BLaER1 (cell line): ENCODE measurements around the gene EGFL7.
"Not testable (repeated sequence)": the region's sequence is repeated elsewhere in the genome, so short reads cannot be mapped to it uniquely, and the experiment has no call there.

Experiments used
- H3K27ac ChIP-seq: shearing (Covaris generic); formaldehyde crosslinking; 2 replicates; pipeline ENCODE4 v1.8.1; 2022
- H3K27me3 ChIP-seq: shearing (Covaris generic); formaldehyde crosslinking; 2 replicates; pipeline ENCODE4 v1.8.1; 2022
- H3K36me3 ChIP-seq: shearing (Covaris generic); formaldehyde crosslinking; 2 replicates; pipeline ENCODE4 v1.8.1; 2022
- H3K4me1 ChIP-seq: shearing (Covaris generic); formaldehyde crosslinking; 2 replicates; pipeline ENCODE4 v1.8.1; 2022
- H3K4me2 ChIP-seq: shearing (Covaris generic); formaldehyde crosslinking; 2 replicates; pipeline ENCODE4 v1.8.1; 2022
- H3K4me3 ChIP-seq: shearing (Covaris generic); formaldehyde crosslinking; 2 replicates; pipeline ENCODE4 v1.8.1; 2022
- H3K9ac ChIP-seq: shearing (Covaris generic); formaldehyde crosslinking; 2 replicates; pipeline ENCODE4 v1.8.1; 2022
- H3K9me3 ChIP-seq: shearing (Covaris generic); formaldehyde crosslinking; 2 replicates; pipeline ENCODE4 v1.8.1; 2022
- H4K20me1 ChIP-seq: shearing (Covaris generic); formaldehyde crosslinking; 2 replicates; pipeline ENCODE4 v1.8.1; 2022
- Cebpa-rat ChIP-seq: shearing (Covaris generic); IDR thresholded peaks from 2 replicates; pipeline ENCODE4 v1.8.1; 2022

Gene EGFL7

DNA sequence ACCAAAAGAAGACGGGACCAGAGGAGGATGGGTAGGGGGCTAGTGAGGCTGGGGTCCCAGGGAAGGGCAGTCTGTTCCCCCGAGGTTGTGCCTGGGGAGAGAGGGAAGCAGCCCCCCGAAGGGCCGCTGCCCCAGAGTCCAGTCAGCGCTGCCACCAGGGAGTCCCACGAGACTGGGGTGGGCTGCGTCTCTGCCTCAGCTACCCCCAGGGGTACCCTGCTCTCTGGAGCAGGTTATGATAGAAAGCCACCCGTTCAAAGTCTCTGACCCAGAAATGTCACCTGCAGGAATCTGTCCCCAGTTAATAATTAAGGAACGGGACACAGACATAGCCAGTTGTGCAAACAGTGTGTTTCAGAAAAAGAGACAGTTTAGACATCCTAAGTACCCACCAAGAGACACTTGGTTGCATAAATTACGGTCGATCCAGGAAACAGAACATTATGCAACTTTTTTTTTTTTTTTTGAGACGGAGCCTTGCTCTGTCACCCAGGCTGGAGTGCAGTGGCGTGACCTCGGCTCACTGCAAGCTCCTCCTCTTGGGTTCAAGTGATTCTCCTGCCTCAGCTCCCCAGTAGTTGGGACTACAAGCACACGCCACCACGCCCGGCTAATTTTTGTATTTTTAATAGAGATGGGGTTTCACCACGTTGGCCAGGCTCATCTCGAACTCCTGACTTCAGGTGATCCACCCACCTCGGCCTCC lies 35.3 kb downstream of the EGFL7 start:
- Histone ChIP-seq H3K9me3 (no peaks in the 10 kb centered on the region), H3K4me2 (peak overlapping the region; percentile 90), H3K27ac (peak overlapping the region; percentile 40), H3K27me3 (no peaks in the 10 kb centered on the region), H4K20me1 (no peaks in the 10 kb centered on the region), H3K9ac (peak overlapping the region; percentile 2; the same call in 1 of the 2 replicates), H3K36me3 (no peaks in the 10 kb centered on the region), H3K4me1 (peaks cover 89% of the 10 kb centered on the region), H3K4me3 (no peak overlapping the region)
- peak; percentile 66; the same call in 1 of the 2 replicates for TF ChIP-seq Cebpa-rat

DNA sequence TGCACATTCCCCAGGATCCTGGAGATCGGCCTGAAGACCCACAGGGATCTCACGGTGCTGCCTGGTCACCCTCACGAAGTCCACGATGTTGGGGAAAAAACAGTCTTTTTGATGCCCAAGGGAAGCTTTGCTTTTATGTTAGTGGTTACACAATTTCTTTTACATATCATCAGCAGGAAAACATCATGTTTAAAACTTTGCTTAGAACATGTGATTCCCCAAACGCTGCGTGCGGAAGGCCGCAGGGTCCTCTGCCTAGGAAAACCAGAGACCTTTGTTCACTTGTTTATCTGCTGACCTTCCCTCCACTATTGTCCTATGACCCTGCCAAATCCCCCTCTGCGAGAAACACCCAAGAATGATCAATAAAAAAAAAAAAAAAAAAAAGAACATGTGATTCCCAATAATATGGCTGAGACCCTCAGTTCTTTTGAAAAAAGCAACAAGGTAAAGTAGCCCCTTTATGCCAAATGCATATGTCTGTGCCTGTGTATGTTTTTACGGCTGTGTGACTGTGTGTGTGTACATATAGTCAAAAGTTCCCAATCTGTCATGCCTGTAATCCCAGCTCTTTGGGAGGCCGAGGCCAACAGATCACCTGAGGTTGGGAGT lies 36.0 kb downstream of the EGFL7 start:
- H4K20me1 ChIP-seq = no peaks in the 10 kb centered on the region
- H3K27ac ChIP-seq = no peak overlapping the region
- H3K4me3 ChIP-seq = no peak overlapping the region
- H3K4me2 ChIP-seq = peak overlapping the region; percentile 90
- H3K27me3 ChIP-seq = no peaks in the 10 kb centered on the region
- no peaks in the 10 kb centered on the region for H3K9me3 ChIP-seq
- H3K36me3 ChIP-seq = no peaks in the 10 kb centered on the region
- H3K9ac ChIP-seq = no peak overlapping the region
- H3K4me1 ChIP-seq = peaks cover 96% of the 10 kb centered on the region
- no peak for TF ChIP-seq Cebpa-rat

DNA sequence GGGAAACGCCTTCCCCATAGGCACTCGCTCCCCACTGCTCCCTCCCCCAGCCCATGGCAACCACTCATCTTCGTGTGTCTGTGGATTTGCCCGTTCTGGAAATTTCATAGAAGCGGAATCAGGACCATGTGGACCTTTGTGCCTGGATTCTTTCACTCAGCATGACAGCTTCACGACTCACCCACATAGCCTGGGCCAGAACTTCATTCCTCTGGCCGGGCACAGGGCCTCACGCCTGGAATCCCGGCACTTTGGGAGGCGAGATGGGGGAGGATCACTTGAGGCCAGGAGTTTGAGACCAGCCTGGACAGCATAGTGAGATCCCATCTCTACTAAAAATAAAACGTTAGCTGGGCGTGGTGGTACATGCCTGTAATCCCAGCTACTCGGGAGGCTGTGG lies 37.6 kb downstream of the EGFL7 start:
- H3K36me3 ChIP-seq = no peaks in the 10 kb centered on the region
- peak overlapping the region; percentile 53; the same call in 1 of the 2 replicates for H3K4me3 ChIP-seq
- no peaks in the 10 kb centered on the region for H3K27me3 ChIP-seq
- H3K9ac ChIP-seq = no peak overlapping the region
- peak overlapping the region; percentile 90 for H3K4me2 ChIP-seq
- H3K4me1 ChIP-seq = peaks cover 97% of the 10 kb centered on the region
- no peak overlapping the region for H3K27ac ChIP-seq
- TF ChIP-seq Cebpa-rat = no peak
- no peaks in the 10 kb centered on the region for H4K20me1 ChIP-seq
- no peaks in the 10 kb centered on the region for H3K9me3 ChIP-seq

DNA sequence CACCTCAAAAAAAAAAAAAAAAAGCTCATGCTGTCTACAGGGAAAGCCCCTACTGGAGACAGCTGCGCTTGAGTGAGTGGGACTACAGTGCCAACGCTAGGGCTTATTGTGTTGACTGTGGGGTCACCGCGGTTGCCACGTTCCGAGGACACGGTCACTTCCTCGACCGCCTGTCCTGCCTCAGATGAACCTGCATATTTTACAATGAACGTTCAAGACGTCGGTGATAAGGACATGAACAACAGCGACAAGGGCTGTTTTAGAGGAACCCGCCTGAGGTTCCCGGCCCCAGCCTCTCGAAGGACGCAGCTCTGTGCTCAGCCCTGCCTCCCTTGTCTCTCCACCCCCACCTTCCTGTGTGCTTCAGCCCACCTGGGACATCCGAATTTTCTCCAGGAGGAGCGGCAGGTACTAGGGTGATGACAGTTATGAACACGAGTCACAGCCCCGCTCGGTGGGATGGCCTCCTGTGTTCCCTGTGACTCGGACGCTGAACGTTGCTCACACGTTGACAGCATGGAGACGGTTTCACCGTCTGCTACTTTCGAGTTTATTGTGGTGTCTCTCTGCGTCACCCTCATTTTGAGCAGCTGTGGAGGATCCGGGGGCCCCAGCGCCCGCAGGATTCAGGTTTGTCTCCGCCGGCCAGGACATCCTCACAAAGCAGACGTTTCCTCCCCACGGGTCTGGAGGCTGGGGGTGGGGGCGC lies 38.4 kb downstream of the EGFL7 start:
- no peaks in the 10 kb centered on the region for H3K9me3 ChIP-seq
- peak overlapping the region; percentile 72 for H3K27ac ChIP-seq
- H3K4me3 ChIP-seq = peak overlapping the region; percentile 53
- peak overlapping the region; percentile 72 for H3K9ac ChIP-seq
- no peaks in the 10 kb centered on the region for H3K36me3 ChIP-seq
- peaks cover 97% of the 10 kb centered on the region for H3K4me1 ChIP-seq
- TF ChIP-seq Cebpa-rat = no peak
- peak overlapping the region; percentile 90 for H3K4me2 ChIP-seq
- H3K27me3 ChIP-seq = no peaks in the 10 kb centered on the region
- no peaks in the 10 kb centered on the region for H4K20me1 ChIP-seq

DNA sequence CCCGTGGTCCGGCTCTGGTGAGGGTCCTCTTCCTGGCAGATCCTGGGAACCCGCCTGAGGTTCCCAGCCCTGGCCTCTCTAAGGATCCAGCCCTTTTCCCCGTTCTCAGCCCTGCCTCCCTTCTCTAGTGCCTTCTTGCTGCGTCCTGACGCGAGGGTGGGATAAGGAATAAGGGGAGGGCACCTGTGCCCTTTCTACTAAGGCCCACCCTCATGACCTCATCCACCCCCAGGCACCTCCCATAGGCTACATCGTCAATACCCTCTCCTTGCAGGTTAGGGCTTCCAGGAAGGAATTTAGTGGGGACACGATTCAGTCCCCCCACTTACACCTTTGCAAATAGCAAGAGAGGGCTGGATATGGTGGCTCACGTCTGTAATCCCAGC lies 38.9 kb downstream of the EGFL7 start:
- Histone ChIP-seq H4K20me1 (no peaks in the 10 kb centered on the region), H3K4me2 (peak overlapping the region; percentile 90), H3K4me1 (peaks cover 93% of the 10 kb centered on the region), H3K4me3 (peak overlapping the region; percentile 53), H3K27me3 (no peaks in the 10 kb centered on the region), H3K36me3 (no peaks in the 10 kb centered on the region), H3K27ac (peak overlapping the region; percentile 72), H3K9ac (peak overlapping the region; percentile 72), H3K9me3 (no peaks in the 10 kb centered on the region)
- no peak for TF ChIP-seq Cebpa-rat

DNA sequence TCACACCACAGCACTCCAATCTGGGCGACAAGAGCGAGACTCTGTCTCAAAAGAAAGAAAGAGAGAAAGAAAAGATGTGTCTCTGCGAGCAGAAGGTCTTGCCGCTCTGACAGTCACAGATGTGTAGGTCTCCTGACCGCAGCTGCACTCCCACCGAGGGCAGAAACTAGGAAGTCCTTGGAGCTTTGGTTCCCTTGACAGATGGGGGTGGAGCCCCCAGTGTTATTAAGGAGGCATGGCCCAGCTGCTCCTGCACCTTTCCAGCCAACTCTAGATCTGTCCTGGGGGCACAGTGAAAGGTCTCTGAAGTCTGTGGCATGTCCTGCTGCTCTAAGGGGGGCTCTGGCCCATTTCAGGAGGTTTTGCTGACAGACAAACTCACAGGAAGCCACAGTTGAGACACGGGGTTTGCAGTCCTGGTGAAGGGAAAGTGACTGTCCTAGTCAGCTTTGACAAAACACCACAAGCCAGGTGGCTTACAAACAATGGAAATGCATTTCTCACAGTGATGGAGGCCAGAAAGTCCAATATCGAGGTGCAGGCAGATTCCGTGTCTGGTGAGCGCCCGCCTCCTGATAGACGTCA lies 40.7 kb downstream of the EGFL7 start:
- H3K36me3 ChIP-seq = no peaks in the 10 kb centered on the region
- no peaks in the 10 kb centered on the region for H3K27me3 ChIP-seq
- peaks cover 96% of the 10 kb centered on the region for H3K4me1 ChIP-seq
- no peak for TF ChIP-seq Cebpa-rat
- H3K9ac ChIP-seq = 0 out of 2 replicates have a peak overlapping the region, but pooled peaks have one; percentile 48
- H3K4me3 ChIP-seq = no peak overlapping the region
- peak overlapping the region; percentile 90 for H3K4me2 ChIP-seq
- peak overlapping the region; percentile 59 for H3K27ac ChIP-seq
- no peaks in the 10 kb centered on the region for H4K20me1 ChIP-seq
- no peaks in the 10 kb centered on the region for H3K9me3 ChIP-seq

DNA sequence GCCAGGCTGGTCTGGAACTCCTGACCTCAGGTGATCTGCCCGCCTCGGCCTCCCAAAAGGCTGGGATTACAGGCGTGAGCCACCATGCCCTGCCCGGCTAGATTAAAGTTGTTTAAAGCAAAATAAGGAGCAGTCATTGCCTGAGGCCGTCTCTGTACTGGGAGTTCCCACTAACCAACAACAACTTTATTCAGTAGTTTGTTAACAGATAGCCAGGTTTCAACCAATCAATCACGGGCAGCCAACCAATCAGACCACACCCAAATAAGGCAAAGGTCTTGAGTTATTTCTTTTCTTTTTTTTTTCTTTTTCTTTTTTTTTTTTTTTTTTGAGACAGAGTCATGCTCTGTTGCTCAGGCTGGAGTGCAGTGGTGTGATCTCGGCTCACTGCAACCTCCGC lies 42.0 kb downstream of the EGFL7 start:
- not testable (repeated sequence) for H3K27me3 ChIP-seq

DNA sequence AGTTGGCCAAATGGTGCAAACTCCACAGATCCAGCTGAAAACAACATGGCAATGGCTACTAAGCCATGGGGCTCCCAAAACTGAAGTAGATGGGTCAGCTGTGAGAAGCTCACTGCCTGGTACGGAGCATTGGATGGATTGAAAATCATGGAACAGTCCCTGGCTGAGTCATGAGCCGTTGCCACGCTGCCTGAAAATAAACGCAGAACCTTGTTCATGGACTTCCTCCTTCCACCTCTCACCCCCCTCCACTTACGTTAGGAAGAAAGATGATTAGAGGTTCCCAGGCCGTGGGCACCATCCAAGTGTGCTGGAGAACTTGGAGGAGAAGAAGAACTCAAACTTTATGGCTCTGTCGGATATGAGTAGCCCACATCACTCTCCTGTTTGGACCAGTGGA lies 42.8 kb downstream of the EGFL7 start:
- no peak overlapping the region for H3K4me3 ChIP-seq
- H3K36me3 ChIP-seq = no peaks in the 10 kb centered on the region
- no peaks in the 10 kb centered on the region for H3K9me3 ChIP-seq
- H3K9ac ChIP-seq = no peak overlapping the region
- no peak overlapping the region for H3K27ac ChIP-seq
- H3K4me2 ChIP-seq = peak overlapping the region; percentile 90
- no peak for TF ChIP-seq Cebpa-rat
- H3K4me1 ChIP-seq = peaks cover 93% of the 10 kb centered on the region
- H4K20me1 ChIP-seq = no peaks in the 10 kb centered on the region
- H3K27me3 ChIP-seq = no peaks in the 10 kb centered on the region

More for the DNA sequence above, 42.0 kb downstream of the EGFL7 start:
- not testable (repeated sequence) for H4K20me1 ChIP-seq, H3K9ac ChIP-seq, H3K36me3 ChIP-seq, H3K4me3 ChIP-seq, H3K27ac ChIP-seq, H3K9me3 ChIP-seq
- Histone ChIP-seq H3K4me1 (peaks cover 96% of the 10 kb centered on the region), H3K4me2 (peak overlapping the region; percentile 90)

DNA sequence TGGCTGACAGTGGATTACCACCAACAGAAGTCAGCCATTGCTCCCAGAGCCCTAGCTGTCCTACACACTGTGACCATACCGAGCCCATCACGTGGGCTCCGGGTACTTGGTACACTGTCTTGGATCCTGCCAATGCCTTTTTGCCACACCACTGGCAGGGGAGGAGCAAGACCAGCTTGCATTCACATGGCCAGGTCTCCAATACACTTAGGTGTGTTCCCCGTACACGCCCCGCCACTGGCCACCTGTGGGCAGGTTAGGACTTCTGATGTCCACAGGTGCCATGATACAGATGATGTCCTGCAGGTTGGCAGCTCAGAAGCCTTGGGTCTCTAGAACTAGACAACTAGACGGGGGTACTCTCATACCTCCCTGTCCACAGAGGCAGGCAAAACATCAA lies 44.3 kb downstream of the EGFL7 start:
- Histone ChIP-seq H3K4me1 (peaks cover 92% of the 10 kb centered on the region), H4K20me1 (no peaks in the 10 kb centered on the region), H3K4me2 (peak overlapping the region; percentile 60; the same call in 1 of the 2 replicates), H3K27me3 (no peaks in the 10 kb centered on the region), H3K36me3 (no peaks in the 10 kb centered on the region), H3K9ac (no peak overlapping the region), H3K9me3 (no peaks in the 10 kb centered on the region), H3K4me3 (no peak overlapping the region), H3K27ac (no peak overlapping the region)
- TF ChIP-seq Cebpa-rat = no peak
